ENCODE data around the gene SLC4A1AP.

- no peak for TF ChIP-seq CTCF (IDR thresholded peaks at IDR 0.05 in 2 of 3, conservative IDR thresholded peaks at IDR 0.05 in 1 of 3; ENCODE audit: borderline replicate concordance in 1 of 3, insufficient read depth in 1 of 3, low read depth in 2 of 3, low read length in 2 of 3)
- no peak for TF ChIP-seq EGR1 (IDR thresholded peaks at IDR 0.05; ENCODE audit: low read depth)
- TF ChIP-seq YY1 (IDR thresholded peaks at IDR 0.05; ENCODE audit: extremely low read depth, insufficient replicate concordance, low read depth, low read length) = no peak
- no peak for TF ChIP-seq REST (IDR thresholded peaks at IDR 0.05; ENCODE audit: low read depth)
- TF ChIP-seq POLR2AphosphoS5 (IDR thresholded peaks at IDR 0.05; ENCODE audit: low read depth, low read length) = no peak
- no peak for TF ChIP-seq TCF7L2 (IDR thresholded peaks at IDR 0.05; ENCODE audit: borderline replicate concordance, extremely low read depth, insufficient read depth, insufficient read length)
- TF ChIP-seq ZNF274 (IDR thresholded peaks at IDR 0.05; ENCODE audit: low read depth, low read length) = no peak
- no peak for TF ChIP-seq EZH2 (IDR thresholded peaks at IDR 0.05)
- TF ChIP-seq POLR2A (IDR thresholded peaks at IDR 0.05; ENCODE audit: borderline replicate concordance, extremely low read depth, insufficient read depth, insufficient read length) = no peak
Observed at GRCh38 chr2:27613985-27614384, 49.7 kb upstream of the SLC4A1AP start.

Data from HCT116 (cell line).